ENCODE measurements around the gene NXF3. TPM values are rescaled to one million over a fixed set of nuclear protein-coding genes. Genes with fewer than 3 reads are reported as not detected.
"Not testable (repeated sequence)": the region's sequence is repeated elsewhere in the genome, so short reads cannot be mapped to it uniquely, and the experiment has no call there.

Gene NXF3, protein sequence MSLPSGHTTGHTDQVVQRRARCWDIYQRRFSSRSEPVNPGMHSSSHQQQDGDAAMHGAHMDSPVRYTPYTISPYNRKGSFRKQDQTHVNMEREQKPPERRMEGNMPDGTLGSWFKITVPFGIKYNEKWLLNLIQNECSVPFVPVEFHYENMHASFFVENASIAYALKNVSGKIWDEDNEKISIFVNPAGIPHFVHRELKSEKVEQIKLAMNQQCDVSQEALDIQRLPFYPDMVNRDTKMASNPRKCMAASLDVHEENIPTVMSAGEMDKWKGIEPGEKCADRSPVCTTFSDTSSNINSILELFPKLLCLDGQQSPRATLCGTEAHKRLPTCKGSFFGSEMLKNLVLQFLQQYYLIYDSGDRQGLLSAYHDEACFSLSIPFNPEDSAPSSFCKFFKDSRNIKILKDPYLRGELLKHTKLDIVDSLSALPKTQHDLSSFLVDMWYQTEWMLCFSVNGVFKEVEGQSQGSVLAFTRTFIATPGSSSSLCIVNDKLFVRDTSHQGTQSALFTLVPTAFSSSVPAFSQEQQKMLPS
- 10 to 100 TPM in 3 of 4 donors, 1 to 10 TPM in 1; 8.2 to 63.5 (median 14.0) TPM for total RNA-seq

DNA sequence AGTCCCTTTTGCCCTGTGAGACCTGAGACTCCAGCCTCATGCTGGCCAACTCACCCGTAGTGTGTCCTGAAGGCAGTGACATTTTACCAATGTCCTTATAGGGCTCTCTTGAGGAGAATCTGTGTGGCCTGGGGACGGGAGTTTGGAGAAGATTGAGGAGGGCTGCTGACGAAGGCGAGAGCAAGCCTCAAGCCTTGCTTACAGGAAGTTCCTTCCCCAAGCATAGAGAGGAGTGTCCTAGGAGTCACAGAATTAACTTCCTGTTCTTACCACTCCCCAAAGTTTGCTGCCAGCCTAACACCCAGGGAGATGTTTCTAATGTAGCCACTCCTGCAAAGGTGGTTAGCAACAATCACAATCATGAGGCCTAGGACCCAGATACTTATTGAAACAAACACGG lies at the start of gene NXF3:
Gene NXF3 (minus strand): TSS at position 202 of the 400 bp plus-strand sequence. CDS start 120 bp downstream, at position 82.
- H3K27me3 ChIP-seq, result no peaks in the 10 kb centered on the region
- H3K27ac ChIP-seq, result no peak within 1 kb of the TSS
- no peaks in the 10 kb centered on the region for H3K4me1 ChIP-seq
- H3K4me3 ChIP-seq, result no peak within 1 kb of the TSS
- DNase-seq, result no peak
- no peaks in the 10 kb centered on the region for H3K9me3 ChIP-seq
- TF ChIP-seq, protein P1, sequence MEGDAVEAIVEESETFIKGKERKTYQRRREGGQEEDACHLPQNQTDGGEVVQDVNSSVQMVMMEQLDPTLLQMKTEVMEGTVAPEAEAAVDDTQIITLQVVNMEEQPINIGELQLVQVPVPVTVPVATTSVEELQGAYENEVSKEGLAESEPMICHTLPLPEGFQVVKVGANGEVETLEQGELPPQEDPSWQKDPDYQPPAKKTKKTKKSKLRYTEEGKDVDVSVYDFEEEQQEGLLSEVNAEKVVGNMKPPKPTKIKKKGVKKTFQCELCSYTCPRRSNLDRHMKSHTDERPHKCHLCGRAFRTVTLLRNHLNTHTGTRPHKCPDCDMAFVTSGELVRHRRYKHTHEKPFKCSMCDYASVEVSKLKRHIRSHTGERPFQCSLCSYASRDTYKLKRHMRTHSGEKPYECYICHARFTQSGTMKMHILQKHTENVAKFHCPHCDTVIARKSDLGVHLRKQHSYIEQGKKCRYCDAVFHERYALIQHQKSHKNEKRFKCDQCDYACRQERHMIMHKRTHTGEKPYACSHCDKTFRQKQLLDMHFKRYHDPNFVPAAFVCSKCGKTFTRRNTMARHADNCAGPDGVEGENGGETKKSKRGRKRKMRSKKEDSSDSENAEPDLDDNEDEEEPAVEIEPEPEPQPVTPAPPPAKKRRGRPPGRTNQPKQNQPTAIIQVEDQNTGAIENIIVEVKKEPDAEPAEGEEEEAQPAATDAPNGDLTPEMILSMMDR (IDR thresholded peaks at IDR 0.05), result no peak
- TF ChIP-seq POLR2A (IDR thresholded peaks at IDR 0.05), result no peak
- no peaks in the 10 kb centered on the region for H3K36me3 ChIP-seq

DNA sequence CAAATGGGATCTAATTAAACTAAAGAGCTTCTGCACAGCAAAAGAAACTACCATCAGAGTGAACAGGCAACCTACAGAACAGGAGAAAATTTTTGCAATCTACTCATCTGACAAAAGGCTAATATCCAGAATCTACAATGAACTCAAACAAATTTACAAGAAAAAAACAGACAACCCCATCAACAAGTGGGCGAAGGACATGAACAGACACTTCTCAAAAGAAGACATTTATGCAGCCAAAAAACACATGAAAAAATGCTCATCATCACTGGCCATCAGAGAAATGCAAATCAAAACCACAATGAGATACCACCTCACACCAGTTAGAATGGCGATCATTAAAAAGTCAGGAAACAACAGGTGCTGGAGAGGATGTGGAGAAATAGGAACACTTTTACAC lies 43.6 kb upstream of the NXF3 start:
- not testable (repeated sequence) for H3K4me3 ChIP-seq, H3K27me3 ChIP-seq, DNase-seq, H3K36me3 ChIP-seq, H3K4me1 ChIP-seq, H3K27ac ChIP-seq, H3K9me3 ChIP-seq

DNA sequence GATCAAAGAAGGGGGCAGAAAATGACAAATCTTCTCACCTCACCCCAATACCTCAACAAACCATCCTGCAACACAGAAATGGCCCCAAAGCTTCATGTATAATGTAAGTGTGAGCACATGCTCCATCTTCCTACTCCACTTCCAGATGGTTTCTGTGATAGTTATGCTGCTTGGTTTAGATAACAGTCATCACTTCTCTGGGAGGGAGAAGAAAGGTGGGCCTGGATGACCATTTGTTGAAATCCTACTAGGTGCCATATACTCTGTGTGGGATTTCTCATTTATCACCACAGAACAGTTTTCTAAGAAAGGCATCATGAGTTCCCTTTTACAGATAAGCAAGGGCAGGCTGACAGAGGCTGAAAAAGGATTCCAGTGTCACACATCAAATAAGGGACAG lies 31.3 kb upstream of the NXF3 start:
- DNase-seq, result no peak
- Histone ChIP-seq H3K4me1 (no peaks in the 10 kb centered on the region), H3K36me3 (no peaks in the 10 kb centered on the region), H3K27ac (no peak overlapping the region), H3K27me3 (no peaks in the 10 kb centered on the region), H3K9me3 (no peaks in the 10 kb centered on the region), H3K4me3 (no peak overlapping the region)
- TF ChIP-seq, protein P1 (IDR thresholded peaks at IDR 0.05), result no peak
- no peak for TF ChIP-seq POLR2A (IDR thresholded peaks at IDR 0.05)

DNA sequence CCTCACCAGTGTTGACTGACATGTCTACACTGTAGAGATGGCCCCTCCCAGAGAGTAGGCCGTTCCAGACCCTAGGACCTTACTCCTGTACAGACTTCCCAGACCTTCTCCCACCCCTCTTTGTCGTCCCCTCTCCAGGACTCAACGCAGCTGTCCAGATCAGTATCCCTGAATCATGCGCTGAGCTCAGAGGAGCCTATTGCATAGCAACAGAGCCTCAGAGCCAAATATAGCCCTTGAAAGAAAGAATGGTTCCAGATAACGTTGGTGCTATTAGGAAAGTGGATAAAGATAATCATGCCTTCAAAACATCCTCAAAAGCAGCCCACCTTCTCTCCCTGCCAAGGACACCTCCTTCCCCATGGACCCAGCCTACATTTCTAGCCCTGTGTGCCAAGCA lies 27.8 kb upstream of the NXF3 start:
- no peak overlapping the region for H3K27ac ChIP-seq
- H3K27me3 ChIP-seq, result no peaks in the 10 kb centered on the region
- no peaks in the 10 kb centered on the region for H3K36me3 ChIP-seq
- no peaks in the 10 kb centered on the region for H3K9me3 ChIP-seq
- no peak for TF ChIP-seq POLR2A (IDR thresholded peaks at IDR 0.05)
- TF ChIP-seq, protein P1 (IDR thresholded peaks at IDR 0.05), result no peak
- no peak for DNase-seq
- H3K4me1 ChIP-seq, result no peaks in the 10 kb centered on the region
- H3K4me3 ChIP-seq, result no peak overlapping the region

DNA sequence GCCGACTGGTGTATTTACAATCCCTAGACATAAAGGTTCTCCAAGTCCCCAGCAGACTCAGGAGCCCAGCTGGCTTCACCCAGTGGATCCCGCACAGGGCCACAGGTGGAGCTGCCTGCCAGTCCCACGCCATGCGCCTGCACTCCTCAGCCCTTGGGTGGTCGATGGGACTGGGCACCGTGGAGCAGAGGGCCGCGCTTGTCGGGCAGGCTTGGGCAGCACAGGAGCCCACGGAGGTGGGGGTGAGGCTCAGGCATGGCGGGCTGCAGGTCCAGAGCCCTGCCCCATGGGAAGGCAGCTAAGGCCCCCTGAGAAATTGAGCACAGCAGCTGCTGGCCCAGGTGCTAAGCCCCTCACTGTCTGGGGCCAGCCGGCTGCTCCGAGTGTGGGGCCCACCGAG lies 24.0 kb upstream of the NXF3 start:
- H3K4me3 ChIP-seq, H3K9me3 ChIP-seq, H3K27me3 ChIP-seq, H3K4me1 ChIP-seq, DNase-seq, H3K27ac ChIP-seq, H3K36me3 ChIP-seq: not testable (repeated sequence)

DNA sequence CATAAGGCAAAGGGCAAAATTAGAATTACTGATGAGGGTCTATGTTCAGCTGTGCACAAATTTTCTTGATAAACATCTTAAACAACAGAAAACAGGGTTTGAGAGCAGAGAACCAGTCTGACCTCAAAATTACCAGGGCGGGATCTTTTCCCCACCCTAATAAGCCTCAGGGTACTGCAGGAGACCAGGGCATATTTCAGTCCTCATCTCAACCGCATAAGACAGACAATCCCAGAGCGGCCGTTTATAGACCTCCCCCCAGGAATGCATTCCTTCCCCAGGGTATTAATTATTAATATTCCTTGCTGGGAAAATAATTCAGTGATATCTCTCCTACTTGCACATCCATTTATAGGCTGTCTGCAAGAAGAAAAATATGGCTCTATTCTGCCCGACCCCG lies 16.6 kb upstream of the NXF3 start:
- H3K4me3 ChIP-seq, H3K27me3 ChIP-seq, H3K36me3 ChIP-seq, DNase-seq, H3K9me3 ChIP-seq, H3K4me1 ChIP-seq, H3K27ac ChIP-seq: not testable (repeated sequence)

DNA sequence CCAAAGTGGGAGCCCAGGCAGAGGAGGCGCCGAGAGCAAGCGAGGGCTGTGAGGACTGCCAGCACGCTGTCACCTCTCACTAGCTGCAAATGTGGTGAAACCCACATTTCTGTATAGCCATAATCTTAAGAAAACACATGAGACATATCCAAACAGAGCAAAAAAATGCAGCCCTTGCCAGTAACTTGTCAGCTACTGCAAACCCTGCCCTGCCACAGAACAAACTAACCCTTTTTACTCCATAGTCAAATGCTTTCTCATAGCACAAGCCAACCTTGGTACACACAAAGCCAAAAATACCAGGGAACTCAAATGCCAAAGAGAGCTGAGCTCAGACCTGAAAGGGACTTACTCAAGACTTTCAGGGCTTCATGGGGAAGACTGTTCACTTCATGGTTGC lies 14.9 kb upstream of the NXF3 start:
- H3K4me1 ChIP-seq, result no peaks in the 10 kb centered on the region
- H3K9me3 ChIP-seq, result peaks cover 0 to 4% (median 0%) of the 10 kb centered on the region in 4 donors
- H3K4me3 ChIP-seq, result no peak overlapping the region
- TF ChIP-seq POLR2A (IDR thresholded peaks at IDR 0.05), result no peak
- TF ChIP-seq, protein P1 (IDR thresholded peaks at IDR 0.05), result no peak
- DNase-seq, result no peak
- H3K36me3 ChIP-seq, result no peaks in the 10 kb centered on the region
- H3K27me3 ChIP-seq, result no peaks in the 10 kb centered on the region
- H3K27ac ChIP-seq, result no peak overlapping the region

DNA sequence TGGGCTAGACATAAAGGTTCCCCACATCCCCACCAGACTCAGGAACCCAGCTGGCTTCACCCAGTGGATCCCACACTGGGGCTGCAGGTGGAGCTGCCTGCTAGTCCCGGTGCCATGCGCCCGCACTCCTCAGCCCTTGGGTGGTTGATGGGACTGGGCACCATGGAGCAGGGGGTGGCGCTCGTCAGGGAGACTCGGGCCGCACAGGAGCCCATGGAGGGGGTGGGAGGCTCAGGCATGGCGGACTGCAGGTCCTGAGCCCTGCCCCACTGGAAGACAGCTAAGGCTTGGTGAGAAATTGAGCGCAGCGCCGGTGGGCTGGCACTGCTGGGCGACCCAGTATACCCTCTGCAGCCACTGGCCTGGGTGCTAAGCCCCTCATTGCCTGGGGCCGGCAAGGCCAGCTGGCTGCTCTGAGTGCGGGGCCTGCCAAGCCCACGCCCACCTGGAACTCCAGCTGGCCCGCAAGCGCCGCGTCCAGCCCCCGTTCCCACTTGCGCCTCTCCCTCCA lies 14.3 kb upstream of the NXF3 start:
- H3K4me1 ChIP-seq, H3K36me3 ChIP-seq, H3K27ac ChIP-seq, H3K27me3 ChIP-seq, H3K9me3 ChIP-seq, H3K4me3 ChIP-seq, DNase-seq: not testable (repeated sequence)

DNA sequence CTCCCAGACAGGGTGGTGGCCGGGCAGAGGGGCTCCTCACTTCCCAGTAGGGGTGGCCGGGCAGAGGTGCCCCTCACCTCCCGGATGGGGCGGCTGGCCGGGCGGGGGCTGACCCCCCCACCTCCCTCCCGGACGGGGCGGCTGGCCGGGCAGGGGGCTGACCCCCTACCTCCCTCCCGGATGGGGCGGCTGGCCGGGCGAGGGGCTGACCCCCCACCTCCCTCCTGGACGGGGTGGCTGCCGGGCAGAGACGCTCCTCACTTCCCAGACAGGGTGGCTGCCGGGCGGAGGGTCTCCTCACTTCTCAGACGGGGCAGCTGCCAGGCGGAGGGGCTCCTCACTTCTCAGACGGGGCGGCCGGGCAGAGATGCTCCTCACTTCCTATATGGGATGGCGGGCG lies 11.4 kb upstream of the NXF3 start:
- H3K36me3 ChIP-seq, H3K9me3 ChIP-seq, DNase-seq, H3K27me3 ChIP-seq, H3K4me3 ChIP-seq, H3K4me1 ChIP-seq, H3K27ac ChIP-seq: not testable (repeated sequence)

DNA sequence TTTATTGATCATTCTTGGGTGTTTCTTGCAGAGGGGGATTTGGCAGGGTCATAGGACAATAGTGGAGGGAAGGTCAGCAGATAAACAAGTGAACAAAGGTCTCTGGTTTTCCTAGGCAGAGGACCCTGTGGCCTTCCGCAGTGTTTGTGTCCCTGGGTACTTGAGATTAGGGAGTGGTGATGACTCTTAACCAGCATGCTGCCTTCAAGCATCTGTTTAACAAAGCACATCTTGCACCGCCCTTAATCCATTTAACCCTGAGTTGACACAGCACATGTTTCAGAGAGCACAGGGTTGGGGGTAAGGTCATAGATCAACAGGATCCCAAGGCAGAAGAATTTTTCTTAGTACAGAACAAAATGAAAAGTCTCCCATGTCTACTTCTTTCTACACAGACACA lies 10.9 kb upstream of the NXF3 start:
- H3K9me3 ChIP-seq, H3K4me3 ChIP-seq, DNase-seq, H3K4me1 ChIP-seq, H3K27ac ChIP-seq, H3K36me3 ChIP-seq, H3K27me3 ChIP-seq: not testable (repeated sequence)
